Endothelial cell of umbilical vein (primary cell): ENCODE data around the gene HOXA3.

Experiments used
- EZH2 ChIP-seq: IDR thresholded peaks from 2 replicates; pipeline ENCODE4 v1.6.1; 2012; ENCODE audit warnings: borderline replicate concordance, low read depth, mild to moderate bottlenecking, moderate library complexity, low read length, inconsistent platforms; ENCODE audit not compliant: severe bottlenecking
- FOS ChIP-seq: IDR thresholded peaks from 2 replicates; pipeline ENCODE4 v1.6.1; 2011; ENCODE audit warnings: mild to moderate bottlenecking, low read length, moderate library complexity, borderline replicate concordance; ENCODE audit not compliant: insufficient read depth
- GATA2 ChIP-seq: IDR thresholded peaks from 2 replicates; pipeline ENCODE4 v1.7.0; 2011; ENCODE audit warnings: low read depth, mild to moderate bottlenecking, moderate library complexity, mixed read lengths, low read length; ENCODE audit not compliant: insufficient read length, insufficient read depth
- JUN ChIP-seq: IDR thresholded peaks from 2 replicates; pipeline ENCODE4 v1.6.1; 2011; ENCODE audit warnings: borderline replicate concordance, low read depth; ENCODE audit not compliant: insufficient read length, insufficient read depth
- MAX ChIP-seq: IDR thresholded peaks from 2 replicates; pipeline ENCODE4 v1.6.1; 2011; ENCODE audit not compliant: insufficient read depth, insufficient read length
- MYC ChIP-seq: IDR thresholded peaks from one replicate; pipeline ENCODE4 v1.6.1; 2011; ENCODE audit warnings: mild to moderate bottlenecking, low read depth, low read length
- POLR2A ChIP-seq: IDR thresholded peaks from 2 replicates; pipeline ENCODE4 v1.6.1; 2012; ENCODE audit warnings: low read depth, mild to moderate bottlenecking, control low read depth, low read length
- POLR2AphosphoS5 ChIP-seq: IDR thresholded peaks from 2 replicates; pipeline ENCODE4 v1.6.1; 2012; ENCODE audit warnings: low read depth, mild to moderate bottlenecking, control low read depth, low read length, moderate library complexity; ENCODE audit not compliant: insufficient read depth
- TF ChIP-seq, protein P1 (sequence below), 2 donors: IDR thresholded peaks; 1 replicate in 1 of 2; 2 replicates in 1 of 2; pipeline ENCODE4 v1.5.1; 2011; ENCODE audit warnings: low read length in 2 of 2, mild to moderate bottlenecking in 2 of 2, moderate library complexity in 2 of 2, control low read depth in 1 of 2, inconsistent platforms in 1 of 2, low read depth in 1 of 2; ENCODE audit not compliant: insufficient read depth in 1 of 2; ENCODE audit errors: extremely low read depth in 1 of 2

DNA sequence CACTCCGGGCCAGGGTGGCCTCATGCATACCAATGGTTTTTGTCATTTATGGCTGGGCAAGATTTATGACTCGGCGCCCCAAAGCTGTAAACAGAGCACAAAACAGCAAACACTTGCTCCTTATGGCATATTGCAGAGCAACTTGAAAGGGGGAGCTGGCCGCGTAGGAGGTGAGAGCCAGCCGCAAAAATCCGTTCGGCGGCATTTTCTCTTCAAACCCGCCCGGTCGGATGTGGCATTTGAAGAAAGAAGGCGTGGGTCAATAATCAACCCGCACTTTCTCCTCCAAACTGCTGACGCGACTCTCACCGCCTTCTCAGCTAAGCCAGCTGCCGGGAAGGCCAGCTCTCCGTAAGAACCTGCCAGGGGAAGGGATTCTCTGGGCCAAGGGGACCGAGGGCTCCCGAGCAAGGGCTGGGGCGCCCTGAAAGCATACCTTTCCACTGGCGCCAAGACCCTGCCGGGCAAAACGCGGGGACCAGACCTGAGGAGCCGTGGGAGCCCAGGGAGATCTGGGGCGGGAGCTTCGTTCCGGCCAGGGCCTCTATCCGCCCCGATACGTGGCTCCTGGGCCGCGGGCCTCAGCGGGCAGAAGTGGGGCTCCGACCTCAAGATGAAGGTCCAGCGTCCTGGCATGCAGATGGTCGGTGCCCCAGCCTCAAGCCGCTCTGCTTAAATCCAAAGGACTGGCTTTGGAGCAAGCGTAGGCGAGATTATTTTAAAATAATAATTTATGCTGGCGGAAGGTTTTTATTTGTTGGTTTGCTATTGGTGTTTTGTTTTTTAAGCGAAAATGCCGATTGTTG, 37.0 kb downstream of the HOXA3 start:
- TF ChIP-seq POLR2A (peak; percentile 28), POLR2AphosphoS5 (peak; percentile 52), JUN (no peak), EZH2 (no peak), MAX (no peak), GATA2 (no peak), FOS (no peak), MYC (peak; percentile 2)
- TF ChIP-seq, protein P1, sequence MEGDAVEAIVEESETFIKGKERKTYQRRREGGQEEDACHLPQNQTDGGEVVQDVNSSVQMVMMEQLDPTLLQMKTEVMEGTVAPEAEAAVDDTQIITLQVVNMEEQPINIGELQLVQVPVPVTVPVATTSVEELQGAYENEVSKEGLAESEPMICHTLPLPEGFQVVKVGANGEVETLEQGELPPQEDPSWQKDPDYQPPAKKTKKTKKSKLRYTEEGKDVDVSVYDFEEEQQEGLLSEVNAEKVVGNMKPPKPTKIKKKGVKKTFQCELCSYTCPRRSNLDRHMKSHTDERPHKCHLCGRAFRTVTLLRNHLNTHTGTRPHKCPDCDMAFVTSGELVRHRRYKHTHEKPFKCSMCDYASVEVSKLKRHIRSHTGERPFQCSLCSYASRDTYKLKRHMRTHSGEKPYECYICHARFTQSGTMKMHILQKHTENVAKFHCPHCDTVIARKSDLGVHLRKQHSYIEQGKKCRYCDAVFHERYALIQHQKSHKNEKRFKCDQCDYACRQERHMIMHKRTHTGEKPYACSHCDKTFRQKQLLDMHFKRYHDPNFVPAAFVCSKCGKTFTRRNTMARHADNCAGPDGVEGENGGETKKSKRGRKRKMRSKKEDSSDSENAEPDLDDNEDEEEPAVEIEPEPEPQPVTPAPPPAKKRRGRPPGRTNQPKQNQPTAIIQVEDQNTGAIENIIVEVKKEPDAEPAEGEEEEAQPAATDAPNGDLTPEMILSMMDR (IDR thresholded peaks at IDR 0.05; ENCODE audit: extremely low read depth in 1 of 2, insufficient read depth in 1 of 2, low read depth in 1 of 2, low read length in 2 of 2): no peak
